ENCODE measurements around the gene OTOF.

- TF ChIP-seq PBX3 (IDR thresholded peaks at IDR 0.05) (no peak), RAD21 (conservative IDR thresholded peaks at IDR 0.05 in 1 of 2, IDR thresholded peaks at IDR 0.05 in 1 of 2) (no peak), JUNB (IDR thresholded peaks at IDR 0.05) (no peak), SREBF2 (IDR thresholded peaks at IDR 0.05) (no peak), CTCF (IDR thresholded peaks at IDR 0.05) (no peak), POLR2A (IDR thresholded peaks at IDR 0.05; ENCODE audit: low read length) (no peak), MAFK (IDR thresholded peaks at IDR 0.05; ENCODE audit: partially characterized antibody) (no peak)
Observed at GRCh38 chr2:26449278-26450030, 28.5 kb downstream of the OTOF start.

Data from A549 (cell line).